ENCODE data around the gene GRAMD2A.
"Not testable (repeated sequence)": the region's sequence is repeated elsewhere in the genome, so short reads cannot be mapped to it uniquely, and the experiment has no call there.

The GRAMD2A gene

DNA sequence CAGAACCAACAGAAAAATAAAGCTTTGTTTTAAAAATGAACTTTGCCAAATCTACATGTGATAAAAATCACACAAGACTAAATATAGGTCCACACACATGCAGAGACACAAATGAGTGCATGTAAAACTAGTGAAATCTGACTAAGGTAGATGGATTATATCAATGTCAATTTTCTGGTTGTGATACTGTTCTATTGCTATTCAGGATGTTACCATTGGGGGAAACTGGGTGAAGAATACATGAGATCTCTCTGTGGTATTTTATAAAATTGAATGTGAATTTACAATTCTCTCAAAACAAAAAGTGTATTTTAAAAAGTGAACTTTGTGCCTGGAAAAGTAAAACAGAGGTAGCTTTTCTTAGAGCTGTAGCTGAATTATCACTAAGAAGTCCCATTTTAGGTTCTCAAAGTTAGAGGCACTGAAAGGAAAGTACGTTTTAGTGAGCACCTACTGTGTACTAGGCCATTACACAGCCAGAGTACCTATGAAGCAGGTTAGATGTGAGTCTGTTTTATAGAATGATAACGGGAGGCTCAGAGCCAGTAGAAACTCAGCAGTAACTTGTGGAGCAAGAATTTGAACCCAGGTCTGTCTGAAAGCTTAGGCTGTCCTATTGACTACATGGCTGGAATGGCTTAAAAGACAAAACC, 8.2 kb downstream of the GRAMD2A start:
- DNase-seq (ENCODE audit: extremely low read depth in 1 of 2, low read depth in 1 of 2), result no peak

DNA sequence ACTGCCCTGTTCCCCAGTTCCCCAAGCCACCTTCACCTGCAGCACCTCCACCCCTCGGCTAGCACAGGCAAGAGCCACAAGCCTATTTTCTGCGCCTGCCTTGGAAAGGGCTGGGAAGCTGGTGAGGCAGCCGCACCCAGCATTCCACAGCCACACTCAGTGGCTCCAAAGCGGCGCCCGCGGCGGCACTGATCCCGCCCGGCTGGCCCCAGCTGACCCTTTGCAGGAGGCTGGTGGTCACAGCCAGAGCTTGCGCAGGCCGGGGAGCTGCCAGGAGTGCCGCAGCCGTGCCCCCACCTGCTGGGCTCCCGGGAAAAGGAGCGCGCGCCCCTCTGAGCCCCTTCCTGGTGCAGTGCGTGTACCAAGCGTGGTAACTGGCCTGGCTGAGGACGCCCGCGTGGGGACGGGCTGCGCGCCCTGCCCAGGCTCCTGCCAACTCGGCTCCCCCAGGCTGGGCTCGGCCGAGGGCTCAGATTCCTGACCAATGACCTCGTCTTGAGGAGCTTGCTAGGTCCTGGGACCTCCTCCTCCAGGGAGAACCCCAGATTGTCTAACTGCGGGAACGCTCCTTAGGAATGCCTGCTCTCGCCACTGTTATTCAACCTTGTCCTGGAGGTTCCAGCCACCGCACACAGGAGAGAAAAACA, 13.3 kb downstream of the GRAMD2A start:
- DNase-seq (ENCODE audit: extremely low read depth in 1 of 2, low read depth in 1 of 2), result no peak

DNA sequence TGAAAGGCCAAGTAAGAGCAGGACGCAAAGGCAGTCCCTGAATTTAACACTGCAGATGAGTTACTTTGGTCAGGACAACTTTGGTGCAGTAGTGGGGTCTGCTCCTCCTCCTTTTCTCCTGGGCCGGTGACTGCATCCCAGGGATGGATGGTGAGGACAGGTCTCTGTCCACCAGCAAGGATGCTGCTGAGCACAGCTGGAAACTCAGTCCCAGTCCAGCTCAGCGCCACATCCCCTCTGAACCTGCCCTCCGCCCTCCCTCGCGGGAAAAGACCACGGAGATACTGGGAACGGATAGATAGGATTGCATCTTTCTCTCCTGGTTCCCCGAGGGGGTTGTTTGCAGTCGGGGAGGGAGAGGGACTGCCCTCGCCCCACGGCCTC, 13.8 kb downstream of the GRAMD2A start:
- DNase-seq (ENCODE audit: extremely low read depth in 1 of 2, low read depth in 1 of 2), result no peak

GRCh38 chr15:72182673-72183072, 14.9 kb downstream of the GRAMD2A start:
- no peak for DNase-seq (ENCODE audit: extremely low read depth in 1 of 2, low read depth in 1 of 2)

DNA sequence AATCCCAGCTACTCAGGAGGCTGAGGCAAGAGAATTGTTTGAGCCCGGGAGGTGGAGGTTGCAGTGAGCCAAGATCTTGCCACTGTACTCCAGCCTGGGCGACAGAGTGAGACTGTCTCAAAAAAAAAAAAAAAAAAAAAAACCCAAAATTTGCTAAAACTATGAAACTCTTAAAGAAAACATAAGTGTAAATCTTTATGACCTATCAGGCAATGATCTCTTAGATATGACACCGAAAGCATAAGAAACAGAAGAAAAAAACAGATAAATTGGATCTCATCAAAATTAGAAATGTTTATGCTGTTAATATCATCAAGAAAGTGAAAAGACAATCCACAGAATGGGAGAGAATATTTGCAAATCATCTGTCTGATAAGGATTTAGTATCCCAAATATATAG, 15.3 kb downstream of the GRAMD2A start:
- no peak for DNase-seq (ENCODE audit: extremely low read depth in 1 of 2, low read depth in 1 of 2)

GRCh38 chr15:72180761-72181324, 16.7 kb downstream of the GRAMD2A start:
- DNase-seq (ENCODE audit: extremely low read depth in 1 of 2, low read depth in 1 of 2), result no peak

- DNase-seq (ENCODE audit: extremely low read depth in 1 of 2, low read depth in 1 of 2), result no peak
Observed at GRCh38 chr15:72179950-72180581, 17.5 kb downstream of the GRAMD2A start.

GRCh38 chr15:72178976-72179585, 18.5 kb downstream of the GRAMD2A start:
- DNase-seq (ENCODE audit: extremely low read depth in 1 of 2, low read depth in 1 of 2), result no peak

- no peak for DNase-seq (ENCODE audit: extremely low read depth in 1 of 2, low read depth in 1 of 2)
Observed at GRCh38 chr15:72176743-72177142, 20.8 kb downstream of the GRAMD2A start.

DNA sequence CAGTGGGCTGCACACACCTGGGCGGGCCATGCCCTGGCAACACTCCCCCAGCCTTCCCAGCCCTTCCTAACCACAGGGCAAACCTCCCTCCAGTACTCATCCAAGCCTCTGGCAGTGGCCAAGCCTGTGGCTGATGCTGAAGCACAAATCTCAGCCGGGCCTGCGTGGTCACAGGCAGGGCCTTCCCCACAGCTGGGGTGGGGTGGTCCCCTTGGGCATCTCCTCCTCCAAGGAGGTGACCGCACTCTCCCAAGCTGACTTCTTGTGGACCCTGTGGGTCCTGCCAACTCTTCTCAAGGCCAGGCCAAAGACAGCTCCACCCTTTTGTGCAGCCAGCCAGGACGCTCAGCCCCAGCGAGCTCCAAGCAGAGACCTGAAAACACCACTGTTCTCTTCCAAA, 21.4 kb downstream of the GRAMD2A start:
- no peak for DNase-seq (ENCODE audit: extremely low read depth in 1 of 2, low read depth in 1 of 2)

- DNase-seq (ENCODE audit: extremely low read depth in 1 of 2, low read depth in 1 of 2), result no peak
Observed at GRCh38 chr15:72175186-72176044, 22.2 kb downstream of the GRAMD2A start.

GRCh38 chr15:72174551-72175165, 22.9 kb downstream of the GRAMD2A start:
- no peak for DNase-seq (ENCODE audit: extremely low read depth in 1 of 2, low read depth in 1 of 2)

DNA sequence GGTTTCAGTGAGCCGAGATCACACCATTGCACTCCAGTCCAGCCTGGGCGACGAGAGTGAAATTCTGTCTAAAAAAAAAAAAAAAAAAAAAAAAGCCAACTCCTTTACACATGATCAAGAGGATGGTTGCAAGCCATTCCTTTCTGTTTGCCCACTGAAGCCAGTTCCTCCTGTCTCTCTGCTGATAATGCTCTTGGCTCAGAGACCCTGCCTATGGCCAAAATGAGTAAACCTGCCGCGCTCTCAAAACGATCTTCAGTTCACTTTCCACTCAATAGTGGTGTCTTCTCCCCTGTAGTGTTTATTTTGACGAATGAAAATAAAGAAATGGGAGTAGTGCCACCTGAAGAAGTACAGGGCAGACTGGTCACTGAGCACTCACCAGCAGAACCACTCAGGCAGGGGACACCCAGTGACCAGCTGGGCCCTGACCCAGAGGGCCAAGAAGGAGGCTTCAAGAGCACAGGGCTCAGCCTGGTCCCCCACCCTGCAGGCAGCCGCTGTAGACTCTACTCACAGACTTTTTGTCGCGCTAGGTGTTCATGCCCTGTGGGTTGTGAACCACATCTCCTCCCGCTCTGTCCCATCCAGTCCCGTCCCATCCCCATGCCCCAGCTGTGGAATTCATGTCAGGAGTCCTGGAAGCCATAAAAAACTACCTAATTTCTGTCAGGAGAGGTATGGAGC, 23.6 kb downstream of the GRAMD2A start:
- DNase-seq (ENCODE audit: extremely low read depth in 1 of 2, low read depth in 1 of 2), result no peak

DNA sequence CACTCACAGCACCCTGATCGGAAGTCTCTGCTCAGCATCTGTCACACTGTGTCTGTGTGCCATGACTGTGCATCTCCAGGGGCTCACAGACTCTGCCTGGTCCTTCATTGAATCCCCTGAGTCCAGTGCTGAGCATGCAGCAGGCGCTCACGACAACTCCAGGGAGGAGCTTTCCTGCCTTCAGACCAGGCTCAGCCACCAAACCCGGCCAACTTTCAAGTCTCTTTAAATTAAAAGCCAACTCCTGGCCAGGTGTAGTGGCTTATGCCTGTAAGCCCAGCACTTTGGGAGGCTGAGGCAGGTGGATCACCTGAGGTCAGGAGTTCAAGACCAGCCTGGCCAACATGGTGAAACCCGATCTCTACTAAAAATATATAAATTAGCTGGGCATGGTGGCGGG, 24.2 kb downstream of the GRAMD2A start:
- DNase-seq (ENCODE audit: extremely low read depth in 1 of 2, low read depth in 1 of 2), result no peak

- DNase-seq (ENCODE audit: extremely low read depth in 1 of 2, low read depth in 1 of 2), result no peak
Observed at GRCh38 chr15:72172796-72173195, 24.8 kb downstream of the GRAMD2A start.

GRCh38 chr15:72171978-72172377, 25.6 kb downstream of the GRAMD2A start:
- not testable (repeated sequence) for DNase-seq (ENCODE audit: extremely low read depth in 1 of 2, low read depth in 1 of 2)

GRCh38 chr15:72170691-72171090, 26.9 kb downstream of the GRAMD2A start:
- DNase-seq (ENCODE audit: extremely low read depth in 1 of 2, low read depth in 1 of 2), result no peak

- DNase-seq (ENCODE audit: extremely low read depth in 1 of 2, low read depth in 1 of 2), result no peak
Observed at GRCh38 chr15:72169921-72170611, 27.5 kb downstream of the GRAMD2A start.
